ENCODE measurements around the gene TMEM72. TPM values are rescaled to one million over a fixed set of nuclear protein-coding genes. Genes with fewer than 3 reads are reported as not detected.

TMEM72 gene
- total RNA-seq, 1 experiment from 2014 or later: not detected

DNA sequence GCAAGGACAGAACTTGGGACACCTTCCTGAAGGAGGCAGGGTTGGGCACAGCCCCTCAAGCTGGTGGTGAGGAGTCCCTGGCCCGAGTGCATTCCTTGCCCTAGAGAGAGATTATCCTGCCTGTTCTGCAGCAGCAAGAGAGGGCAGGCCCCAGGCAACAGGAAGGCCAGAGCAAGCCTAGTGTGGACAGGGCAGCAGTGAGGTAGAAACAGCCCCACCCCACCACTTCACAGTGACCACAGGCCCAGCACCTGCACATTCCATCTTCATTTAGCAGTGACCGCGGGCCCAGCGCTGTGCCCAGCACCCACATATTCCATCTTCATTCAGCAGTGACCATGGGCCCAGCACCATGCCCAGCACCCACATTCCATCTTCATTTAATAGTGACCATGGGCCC lies 16.4 kb upstream of the TMEM72 start:
- Histone ChIP-seq H3K9me3 (ENCODE audit: control insufficient read depth in 1 of 2, insufficient read depth in 1 of 2, low read depth in 1 of 2, low read length in 2 of 2) (no peaks in the 10 kb centered on the region), H3K27me3 (ENCODE audit: insufficient read depth, low read length) (no peaks in the 10 kb centered on the region), H4K20me1 (ENCODE audit: insufficient read depth) (no peaks in the 10 kb centered on the region), H3K79me2 (ENCODE audit: insufficient read depth, low read length) (no peaks in the 10 kb centered on the region), H3K4me1 (ENCODE audit: control insufficient read depth in 1 of 2, insufficient read depth in 2 of 2, low read length in 2 of 2) (no peaks in the 10 kb centered on the region), H3K4me3 (replicated peaks in 1 of 2; ENCODE audit: low read depth in 1 of 2, low read length in 2 of 2) (no peak overlapping the region), H2AFZ (ENCODE audit: low read depth, low read length, poor library complexity, severe bottlenecking) (no peak overlapping the region), H3K27ac (ENCODE audit: low read depth, low read length) (no peak overlapping the region), H3K36me3 (ENCODE audit: control insufficient read depth in 1 of 2, insufficient read depth in 2 of 2, low read length in 2 of 2) (no peaks in the 10 kb centered on the region), H3K4me2 (ENCODE audit: low read length) (no peak overlapping the region), H3K9ac (ENCODE audit: low read length) (no peak overlapping the region), H3K9me2 (ENCODE audit: insufficient read depth) (no peaks in the 10 kb centered on the region)
- ChIA-PET POLR2A (no interaction called here), CTCF (no interaction called here), RAD21 (ENCODE audit: low non-redundant PET in 1 of 2, low total read pairs in 2 of 2, uncharacterized antibody in 2 of 2, unreplicated experiment in 2 of 2) (no interaction called here)
- intact Hi-C loops (cut with micrococcal nuclease): no loop called here
- BruUV-seq (replicated peaks): no TSS peak
- ATAC-seq: no peak
- no peak for DNase-seq (ENCODE audit: low read depth, low spot score)
- TF ChIP-seq POLR2A (IDR thresholded peaks at IDR 0.05; ENCODE audit: borderline replicate concordance, extremely low read depth, insufficient read depth, insufficient read length) (no peak), ELF1 (IDR thresholded peaks at IDR 0.05; ENCODE audit: borderline replicate concordance, low read depth) (no peak), TCF7L2 (IDR thresholded peaks at IDR 0.05; ENCODE audit: borderline replicate concordance, extremely low read depth, insufficient read depth, insufficient read length) (no peak), EZH2 (IDR thresholded peaks at IDR 0.05) (no peak), SIN3A (IDR thresholded peaks at IDR 0.05; ENCODE audit: low read depth) (no peak), ZNF274 (IDR thresholded peaks at IDR 0.05; ENCODE audit: low read depth, low read length) (no peak), FOSL1 (IDR thresholded peaks at IDR 0.05; ENCODE audit: low read depth) (no peak), POLR2AphosphoS5 (IDR thresholded peaks at IDR 0.05; ENCODE audit: low read depth, low read length) (no peak)
- TF ChIP-seq, protein P1, sequence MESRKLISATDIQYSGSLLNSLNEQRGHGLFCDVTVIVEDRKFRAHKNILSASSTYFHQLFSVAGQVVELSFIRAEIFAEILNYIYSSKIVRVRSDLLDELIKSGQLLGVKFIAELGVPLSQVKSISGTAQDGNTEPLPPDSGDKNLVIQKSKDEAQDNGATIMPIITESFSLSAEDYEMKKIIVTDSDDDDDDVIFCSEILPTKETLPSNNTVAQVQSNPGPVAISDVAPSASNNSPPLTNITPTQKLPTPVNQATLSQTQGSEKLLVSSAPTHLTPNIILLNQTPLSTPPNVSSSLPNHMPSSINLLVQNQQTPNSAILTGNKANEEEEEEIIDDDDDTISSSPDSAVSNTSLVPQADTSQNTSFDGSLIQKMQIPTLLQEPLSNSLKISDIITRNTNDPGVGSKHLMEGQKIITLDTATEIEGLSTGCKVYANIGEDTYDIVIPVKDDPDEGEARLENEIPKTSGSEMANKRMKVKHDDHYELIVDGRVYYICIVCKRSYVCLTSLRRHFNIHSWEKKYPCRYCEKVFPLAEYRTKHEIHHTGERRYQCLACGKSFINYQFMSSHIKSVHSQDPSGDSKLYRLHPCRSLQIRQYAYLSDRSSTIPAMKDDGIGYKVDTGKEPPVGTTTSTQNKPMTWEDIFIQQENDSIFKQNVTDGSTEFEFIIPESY (IDR thresholded peaks at IDR 0.05; ENCODE audit: extremely low read depth, insufficient replicate concordance, low read length): no peak

DNA sequence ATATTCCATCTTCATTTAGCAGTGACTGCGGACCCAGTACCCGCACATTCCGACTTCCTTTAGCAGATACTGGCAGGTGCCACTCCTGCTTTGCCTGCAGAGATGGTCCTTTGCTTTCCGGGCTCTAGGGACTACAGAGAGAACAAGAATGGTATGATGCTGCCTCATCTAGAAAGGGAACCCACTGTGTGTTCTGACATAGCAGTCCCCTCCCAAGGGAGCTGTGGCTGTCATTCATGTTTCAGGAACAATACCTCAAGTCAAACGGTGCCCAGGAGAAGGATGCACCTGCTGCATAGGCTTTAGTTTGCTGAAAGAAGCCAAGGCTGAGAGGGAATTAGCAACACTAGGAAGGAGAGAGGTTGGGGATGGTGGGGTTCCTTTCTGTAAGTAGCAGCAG lies 15.9 kb upstream of the TMEM72 start:
- TF ChIP-seq, protein P2, sequence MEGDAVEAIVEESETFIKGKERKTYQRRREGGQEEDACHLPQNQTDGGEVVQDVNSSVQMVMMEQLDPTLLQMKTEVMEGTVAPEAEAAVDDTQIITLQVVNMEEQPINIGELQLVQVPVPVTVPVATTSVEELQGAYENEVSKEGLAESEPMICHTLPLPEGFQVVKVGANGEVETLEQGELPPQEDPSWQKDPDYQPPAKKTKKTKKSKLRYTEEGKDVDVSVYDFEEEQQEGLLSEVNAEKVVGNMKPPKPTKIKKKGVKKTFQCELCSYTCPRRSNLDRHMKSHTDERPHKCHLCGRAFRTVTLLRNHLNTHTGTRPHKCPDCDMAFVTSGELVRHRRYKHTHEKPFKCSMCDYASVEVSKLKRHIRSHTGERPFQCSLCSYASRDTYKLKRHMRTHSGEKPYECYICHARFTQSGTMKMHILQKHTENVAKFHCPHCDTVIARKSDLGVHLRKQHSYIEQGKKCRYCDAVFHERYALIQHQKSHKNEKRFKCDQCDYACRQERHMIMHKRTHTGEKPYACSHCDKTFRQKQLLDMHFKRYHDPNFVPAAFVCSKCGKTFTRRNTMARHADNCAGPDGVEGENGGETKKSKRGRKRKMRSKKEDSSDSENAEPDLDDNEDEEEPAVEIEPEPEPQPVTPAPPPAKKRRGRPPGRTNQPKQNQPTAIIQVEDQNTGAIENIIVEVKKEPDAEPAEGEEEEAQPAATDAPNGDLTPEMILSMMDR (IDR thresholded peaks at IDR 0.05 in 2 of 3, conservative IDR thresholded peaks at IDR 0.05 in 1 of 3; ENCODE audit: borderline replicate concordance in 1 of 3, insufficient read depth in 1 of 3, low read depth in 2 of 3, low read length in 2 of 3): no peak
- TF ChIP-seq SRF (IDR thresholded peaks at IDR 0.05; ENCODE audit: low read depth) (no peak), EGR1 (IDR thresholded peaks at IDR 0.05; ENCODE audit: low read depth) (no peak), SP1 (IDR thresholded peaks at IDR 0.05; ENCODE audit: low read depth) (no peak), CBX3 (IDR thresholded peaks at IDR 0.05; ENCODE audit: low read depth) (no peak), ELF1 (IDR thresholded peaks at IDR 0.05; ENCODE audit: borderline replicate concordance, low read depth) (no peak), SIN3A (IDR thresholded peaks at IDR 0.05; ENCODE audit: low read depth) (no peak), POLR2AphosphoS5 (IDR thresholded peaks at IDR 0.05; ENCODE audit: low read depth, low read length) (no peak), YY1 (IDR thresholded peaks at IDR 0.05; ENCODE audit: extremely low read depth, insufficient replicate concordance, low read depth, low read length) (no peak), FOSL1 (IDR thresholded peaks at IDR 0.05; ENCODE audit: low read depth) (no peak)
- TF ChIP-seq, protein P3, sequence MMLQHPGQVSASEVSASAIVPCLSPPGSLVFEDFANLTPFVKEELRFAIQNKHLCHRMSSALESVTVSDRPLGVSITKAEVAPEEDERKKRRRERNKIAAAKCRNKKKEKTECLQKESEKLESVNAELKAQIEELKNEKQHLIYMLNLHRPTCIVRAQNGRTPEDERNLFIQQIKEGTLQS (IDR thresholded peaks at IDR 0.05): no peak
- TF ChIP-seq, protein P4, sequence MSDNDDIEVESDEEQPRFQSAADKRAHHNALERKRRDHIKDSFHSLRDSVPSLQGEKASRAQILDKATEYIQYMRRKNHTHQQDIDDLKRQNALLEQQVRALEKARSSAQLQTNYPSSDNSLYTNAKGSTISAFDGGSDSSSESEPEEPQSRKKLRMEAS (IDR thresholded peaks at IDR 0.05): no peak
- intact Hi-C loops (cut with micrococcal nuclease): no loop called here
- no TSS peak for BruUV-seq (replicated peaks)
- Histone ChIP-seq H3K4me3 (replicated peaks in 1 of 2; ENCODE audit: low read depth in 1 of 2, low read length in 2 of 2) (no peak overlapping the region), H3K4me2 (ENCODE audit: low read length) (no peak overlapping the region), H3K27me3 (ENCODE audit: insufficient read depth, low read length) (0 out of 2 replicates have a peak, but pooled peaks cover 2% of the 10 kb centered on the region), H2AFZ (ENCODE audit: low read depth, low read length, poor library complexity, severe bottlenecking) (no peak overlapping the region), H4K20me1 (ENCODE audit: insufficient read depth) (no peaks in the 10 kb centered on the region), H3K27ac (ENCODE audit: low read depth, low read length) (no peak overlapping the region), H3K36me3 (ENCODE audit: control insufficient read depth in 1 of 2, insufficient read depth in 2 of 2, low read length in 2 of 2) (no peaks in the 10 kb centered on the region), H3K79me2 (ENCODE audit: insufficient read depth, low read length) (no peaks in the 10 kb centered on the region), H3K4me1 (ENCODE audit: control insufficient read depth in 1 of 2, insufficient read depth in 2 of 2, low read length in 2 of 2) (no peaks in the 10 kb centered on the region), H3K9ac (ENCODE audit: low read length) (no peak overlapping the region), H3K9me3 (ENCODE audit: control insufficient read depth in 1 of 2, insufficient read depth in 1 of 2, low read depth in 1 of 2, low read length in 2 of 2) (no peaks in the 10 kb centered on the region), H3K9me2 (ENCODE audit: insufficient read depth) (no peaks in the 10 kb centered on the region)
- no peak for ATAC-seq
- ChIA-PET RAD21 (ENCODE audit: low non-redundant PET in 1 of 2, low total read pairs in 2 of 2, uncharacterized antibody in 2 of 2, unreplicated experiment in 2 of 2) (no interaction called here), CTCF (no interaction called here), POLR2A (no interaction called here)
- DNase-seq (ENCODE audit: low read depth, low spot score): no peak

All from HCT116 (cell line).